VCaP (cell line): ENCODE data around the gene ABHD12.
A peak's percentile ranks its signal among the peaks of the same experiment; 100 is the strongest.
"Not testable (repeated sequence)": the region's sequence is repeated elsewhere in the genome, so short reads cannot be mapped to it uniquely, and the experiment has no call there.

Source experiments
- H3K27ac ChIP-seq: fragments of 450-650 bp; 2 replicates; pipeline ENCODE4 v1.5.1; 2017
- TF ChIP-seq, protein P1 (sequence below): fragments of 450-650 bp; conservative IDR thresholded peaks from 2 replicates; pipeline ENCODE4 v1.5.1; 2017; ENCODE audit warnings: mild to moderate bottlenecking, moderate library complexity

Gene ABHD12

DNA sequence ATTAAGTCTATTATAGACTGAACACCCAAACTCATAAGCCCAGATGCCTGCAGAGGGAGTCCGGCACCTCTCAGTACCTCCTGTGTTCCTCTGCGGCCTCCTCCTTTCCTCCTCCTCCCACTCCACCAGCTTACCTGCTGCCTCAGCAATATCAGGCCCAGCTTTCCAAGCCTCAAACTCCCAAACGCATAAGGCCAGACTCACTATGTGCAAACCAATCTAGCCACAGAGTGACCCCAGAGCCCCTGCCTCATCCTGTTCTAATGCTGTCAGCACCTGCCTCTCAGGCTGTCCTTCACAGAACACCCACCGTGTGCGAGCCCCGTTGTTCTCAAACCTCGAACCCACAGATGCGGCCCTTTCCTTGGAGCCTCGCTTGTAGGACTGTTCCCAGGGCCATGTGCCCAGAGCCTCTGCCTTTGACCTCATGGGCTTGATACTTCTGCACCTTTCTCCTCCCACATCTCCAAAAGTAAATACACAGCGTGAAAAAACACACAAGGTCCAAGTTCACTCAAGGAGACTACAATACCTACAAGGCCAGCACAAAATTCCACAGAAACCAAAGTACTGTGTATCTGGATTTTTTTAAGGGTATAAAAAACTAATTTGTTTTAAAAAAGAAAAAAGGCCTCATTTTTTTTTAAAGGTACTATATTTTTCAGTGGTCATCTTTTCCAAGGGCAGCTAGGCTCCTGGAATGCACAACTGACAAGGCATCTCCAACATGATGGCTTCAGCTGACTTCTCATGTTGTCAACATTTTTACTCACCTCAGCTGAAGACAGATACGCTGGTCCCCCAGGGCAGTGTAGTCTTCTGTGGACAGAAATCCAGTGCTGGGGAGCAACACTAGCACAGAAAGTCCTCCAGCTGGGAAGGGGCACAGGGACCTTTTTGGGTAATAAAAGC lies 52.3 kb downstream of the ABHD12 start:
- TF ChIP-seq, protein P1, sequence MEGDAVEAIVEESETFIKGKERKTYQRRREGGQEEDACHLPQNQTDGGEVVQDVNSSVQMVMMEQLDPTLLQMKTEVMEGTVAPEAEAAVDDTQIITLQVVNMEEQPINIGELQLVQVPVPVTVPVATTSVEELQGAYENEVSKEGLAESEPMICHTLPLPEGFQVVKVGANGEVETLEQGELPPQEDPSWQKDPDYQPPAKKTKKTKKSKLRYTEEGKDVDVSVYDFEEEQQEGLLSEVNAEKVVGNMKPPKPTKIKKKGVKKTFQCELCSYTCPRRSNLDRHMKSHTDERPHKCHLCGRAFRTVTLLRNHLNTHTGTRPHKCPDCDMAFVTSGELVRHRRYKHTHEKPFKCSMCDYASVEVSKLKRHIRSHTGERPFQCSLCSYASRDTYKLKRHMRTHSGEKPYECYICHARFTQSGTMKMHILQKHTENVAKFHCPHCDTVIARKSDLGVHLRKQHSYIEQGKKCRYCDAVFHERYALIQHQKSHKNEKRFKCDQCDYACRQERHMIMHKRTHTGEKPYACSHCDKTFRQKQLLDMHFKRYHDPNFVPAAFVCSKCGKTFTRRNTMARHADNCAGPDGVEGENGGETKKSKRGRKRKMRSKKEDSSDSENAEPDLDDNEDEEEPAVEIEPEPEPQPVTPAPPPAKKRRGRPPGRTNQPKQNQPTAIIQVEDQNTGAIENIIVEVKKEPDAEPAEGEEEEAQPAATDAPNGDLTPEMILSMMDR = peak; percentile 69
- peak overlapping the region; percentile 86 for H3K27ac ChIP-seq

DNA sequence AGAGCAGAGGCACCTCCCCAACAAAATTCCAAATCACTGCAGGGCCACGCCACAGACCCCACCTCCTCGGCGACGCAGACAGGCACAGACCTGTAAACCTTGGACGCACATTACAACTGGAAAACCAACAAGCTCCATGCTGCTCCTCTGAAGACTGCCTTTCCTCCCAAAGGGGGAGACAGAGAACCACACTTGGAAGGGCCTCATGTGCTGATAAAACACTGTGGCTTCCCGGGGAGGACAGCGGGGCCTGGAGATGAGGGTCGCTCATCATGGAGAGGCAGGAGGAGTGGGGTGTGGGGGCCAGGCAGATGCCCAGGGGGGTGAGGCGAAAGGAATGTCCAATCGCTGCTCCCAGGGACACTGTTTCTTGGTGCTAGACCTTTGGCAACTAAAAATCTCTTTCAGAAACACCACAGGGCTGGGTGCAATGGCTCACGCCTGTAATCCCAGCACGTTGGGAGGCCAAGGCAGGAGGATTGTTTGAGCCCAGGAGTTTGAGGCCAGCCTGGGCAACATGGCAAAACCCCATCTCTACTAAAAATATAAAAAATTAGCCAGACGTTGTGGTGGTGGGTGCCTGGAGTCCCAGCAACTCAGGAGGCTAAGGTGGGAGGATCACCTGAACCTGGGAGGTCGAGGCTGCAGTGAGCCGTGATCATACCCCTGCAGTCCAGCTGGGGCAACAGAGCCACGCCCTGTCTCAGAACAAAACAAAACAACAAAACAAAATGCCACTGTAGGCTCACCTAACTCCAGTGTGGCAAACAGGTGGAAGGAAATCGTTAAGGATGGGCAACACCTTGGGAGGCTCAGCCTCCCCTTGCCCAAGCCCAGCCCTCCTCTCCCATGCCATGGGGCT lies 53.8 kb downstream of the ABHD12 start:
- TF ChIP-seq, protein P1 = peak; percentile 83

DNA sequence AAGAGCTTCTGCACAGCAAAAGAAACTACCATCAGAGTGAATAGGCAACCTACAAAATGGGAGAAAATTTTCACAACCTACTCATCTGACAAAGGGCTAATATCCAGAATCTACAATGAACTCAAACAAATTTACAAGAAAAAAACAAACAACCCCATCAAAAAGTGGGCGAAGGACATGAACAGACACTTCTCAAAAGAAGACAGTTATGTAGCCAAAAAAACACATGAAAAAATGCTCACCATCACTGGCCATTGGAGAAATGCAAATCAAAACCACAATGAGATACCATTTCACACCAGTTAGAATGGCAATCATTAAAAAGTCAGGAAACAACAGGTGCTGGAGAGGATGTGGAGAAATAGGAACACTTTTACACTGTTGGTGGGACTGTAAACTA lies 55.7 kb downstream of the ABHD12 start:
- not testable (repeated sequence) for H3K27ac ChIP-seq

More for the DNA sequence above, 53.8 kb downstream of the ABHD12 start:
- H3K27ac ChIP-seq = peak overlapping the region; percentile 86

DNA sequence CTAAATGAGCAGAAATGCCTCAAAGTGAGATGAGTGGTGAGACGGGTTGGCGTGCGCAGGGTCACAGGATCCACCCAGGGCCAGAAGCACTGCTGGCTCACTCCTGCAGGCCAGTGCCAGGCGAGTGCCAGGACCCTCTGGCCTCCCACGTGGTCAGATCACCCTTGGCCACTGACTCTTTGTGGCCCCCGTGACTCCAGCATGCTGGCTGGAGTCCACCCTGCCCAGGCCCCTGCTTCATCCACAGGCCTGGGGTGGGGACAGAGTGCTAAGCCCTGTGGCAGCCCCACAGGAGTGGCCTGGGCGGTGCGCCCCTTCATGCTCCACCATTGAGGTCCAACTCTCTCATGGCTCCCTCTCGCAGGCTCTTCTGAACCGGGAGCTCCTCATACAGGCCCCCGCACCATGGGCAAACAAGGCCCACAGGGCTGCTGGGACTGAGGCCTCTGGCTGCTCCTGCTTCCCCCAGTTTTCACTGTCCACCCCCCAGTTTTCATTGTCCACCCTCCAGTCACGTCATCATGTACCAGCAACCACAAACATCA lies 61.6 kb downstream of the ABHD12 start:
- TF ChIP-seq, protein P1 = no peak
- no peak overlapping the region for H3K27ac ChIP-seq

DNA sequence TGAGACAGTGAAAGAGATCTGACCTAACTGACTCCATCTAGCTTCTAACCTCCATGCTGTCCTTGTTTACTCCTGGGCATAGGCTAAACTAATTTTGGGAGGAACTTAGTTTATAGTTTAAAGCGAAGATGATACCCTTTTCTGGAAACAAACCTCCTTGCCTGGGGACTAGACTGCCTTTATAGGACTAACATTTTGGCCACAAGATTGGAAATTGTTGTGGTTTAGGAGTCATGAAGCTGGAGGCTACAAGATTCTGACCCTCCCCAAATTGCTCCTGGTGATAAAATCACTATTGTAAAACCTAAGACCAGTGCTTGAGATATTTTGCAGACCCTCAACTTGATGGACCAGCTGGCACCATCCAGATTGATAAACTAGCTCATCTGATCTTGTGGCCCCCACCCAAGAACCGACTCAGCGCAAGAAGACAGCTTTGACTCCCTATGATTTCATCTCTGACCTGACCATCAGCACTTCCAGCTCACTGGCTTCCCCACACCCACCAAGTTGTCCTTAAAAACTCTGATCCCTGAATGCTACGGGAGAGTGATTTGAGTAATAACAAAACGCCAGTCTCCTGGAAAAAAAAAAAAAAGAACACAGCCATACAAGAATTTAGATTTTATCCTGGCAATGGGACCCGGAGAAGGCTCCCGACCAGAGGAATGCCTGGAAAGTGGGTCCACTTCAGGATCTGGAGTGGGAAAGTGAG lies 63.0 kb downstream of the ABHD12 start:
- H3K27ac ChIP-seq = no peak overlapping the region
- TF ChIP-seq, protein P1 = no peak

DNA sequence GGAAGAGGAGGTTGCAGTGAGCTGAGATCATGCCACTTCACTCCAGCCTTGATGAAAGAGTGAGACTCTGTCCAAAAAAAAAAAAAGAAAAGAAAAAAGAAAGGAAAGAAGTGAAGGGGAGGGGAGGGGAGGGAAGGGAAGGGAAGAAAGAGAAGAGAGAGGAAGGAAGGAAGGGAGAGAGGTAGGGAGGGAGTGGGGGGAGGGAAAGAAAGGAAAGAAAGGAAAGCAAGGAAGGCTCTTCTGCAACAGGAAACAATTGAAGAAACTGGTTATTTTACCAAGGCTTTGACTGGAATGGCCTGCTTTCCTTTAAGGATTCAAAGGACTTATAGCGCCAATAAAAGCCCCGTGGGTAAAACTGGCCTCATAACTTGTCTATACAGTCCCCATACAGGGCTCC lies 64.6 kb downstream of the ABHD12 start:
- no peak overlapping the region for H3K27ac ChIP-seq
- TF ChIP-seq, protein P1 = no peak

DNA sequence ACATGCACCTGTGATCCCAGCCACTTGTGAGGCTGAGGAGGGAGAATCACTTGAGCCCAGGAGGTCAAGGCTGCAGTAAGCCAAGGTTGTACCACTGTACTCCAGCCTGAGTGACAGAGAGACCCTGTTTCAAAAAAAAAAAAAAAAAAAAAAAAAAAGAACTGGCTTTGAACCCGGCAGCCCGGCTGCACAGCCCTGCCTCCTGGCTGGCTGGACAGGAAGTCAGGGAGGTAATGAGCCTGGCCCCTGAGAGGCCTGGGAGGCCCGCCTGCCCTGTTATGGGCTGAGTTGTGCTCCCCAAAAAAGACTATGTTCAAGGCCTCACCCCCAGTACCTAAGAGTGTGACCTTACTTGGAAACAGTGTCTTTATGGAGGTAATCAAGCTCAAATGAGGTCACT lies 65.6 kb downstream of the ABHD12 start:
- H3K27ac ChIP-seq = no peak overlapping the region
- TF ChIP-seq, protein P1 = no peak
